Activated CD8-positive, alpha-beta memory T cell treated with anti-CD3 and anti-CD28 coated beads, Interleukin-2, amount 50 U/mL, for 1 hour (primary cell): Measurements from ENCODE around the gene MPEG1.

ENCODE experiments used
- DNase-seq: peaks from one replicate; pipeline ENCODE4 v3.0.0-alpha.2; 2020; ENCODE audit errors: extremely low read depth

MPEG1 gene

DNA sequence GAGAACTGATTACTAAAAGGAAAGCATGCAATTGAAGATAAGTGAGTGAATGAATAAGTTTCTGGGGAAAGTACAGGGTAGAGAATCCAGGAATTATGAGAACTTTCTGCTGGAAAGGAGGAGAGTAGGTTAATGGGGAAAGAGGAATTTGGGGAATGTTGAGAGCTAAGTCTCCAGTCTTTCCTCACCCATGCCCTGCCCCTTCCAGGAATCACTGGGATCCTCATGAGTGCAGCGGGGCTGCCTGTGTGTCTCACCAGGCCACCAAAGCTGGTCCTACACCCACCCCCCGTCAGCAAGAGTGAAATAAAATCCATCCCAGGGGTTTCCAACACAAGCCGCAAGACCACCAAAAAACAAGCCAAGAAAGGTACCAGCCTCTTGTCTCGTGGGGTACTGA lies 23.8 kb downstream of the MPEG1 start:
- DNase-seq = no peak

DNA sequence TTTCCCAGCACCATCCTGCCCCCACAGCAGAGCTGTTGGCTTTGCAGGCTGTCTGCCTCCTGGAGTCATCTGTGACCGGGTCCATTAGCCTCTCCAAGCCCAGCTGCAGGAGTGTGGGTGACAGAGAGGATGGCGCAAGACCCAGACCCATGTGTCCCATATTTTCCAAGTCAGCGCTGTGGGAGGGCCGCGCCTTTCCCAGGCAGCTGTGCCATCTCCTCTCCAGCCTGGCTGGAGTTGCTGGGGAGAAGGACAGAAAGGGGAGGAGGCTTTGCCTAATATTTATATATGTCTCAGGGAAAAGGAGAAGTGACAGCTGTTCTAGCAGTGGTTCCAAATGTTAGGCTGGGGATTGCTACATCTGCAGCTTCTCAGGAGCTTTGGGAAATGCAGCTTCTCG lies 25.1 kb downstream of the MPEG1 start:
- no peak for DNase-seq

DNA sequence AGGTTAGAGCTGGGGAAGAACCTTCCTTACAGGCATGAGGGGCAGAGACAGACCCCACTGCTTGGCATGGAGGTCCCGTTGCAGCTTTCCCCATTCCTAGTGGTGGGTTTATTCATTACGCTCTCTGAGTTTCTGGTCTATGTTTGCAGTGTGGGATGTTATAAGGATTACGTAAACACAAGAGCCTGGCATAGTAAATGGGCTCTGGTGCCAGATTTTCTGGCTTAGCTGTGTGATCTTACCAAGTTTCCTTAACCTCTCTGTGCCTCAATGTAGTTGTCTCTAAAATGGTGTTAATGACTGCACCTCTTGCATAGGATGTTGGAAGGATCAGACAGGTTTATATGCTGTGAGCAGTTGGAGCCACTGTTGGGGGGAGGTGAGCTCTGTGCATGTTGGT lies 25.7 kb downstream of the MPEG1 start:
- no peak for DNase-seq

DNA sequence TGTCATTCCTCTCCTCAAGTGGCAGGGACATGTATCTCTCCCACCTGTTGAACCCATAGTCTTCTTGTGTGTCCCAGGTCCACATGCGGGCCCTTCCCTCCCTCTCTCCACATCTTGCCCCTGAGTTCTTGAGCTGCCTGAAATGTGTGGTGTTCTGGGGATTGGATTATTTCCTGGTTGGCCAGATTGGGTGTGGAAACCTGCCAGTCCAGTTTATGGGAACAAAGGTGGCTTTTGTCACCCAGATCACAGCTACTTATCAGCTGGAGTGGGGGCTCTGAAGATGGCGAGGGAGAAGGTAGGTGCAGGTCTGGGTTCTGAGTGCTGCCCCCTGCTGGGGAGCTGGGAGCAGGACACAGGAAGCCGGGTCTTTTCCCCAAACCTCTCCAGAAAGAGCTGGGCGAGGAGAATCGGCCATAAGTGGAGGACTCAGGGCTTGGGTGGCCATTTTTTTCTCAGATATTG lies 26.6 kb downstream of the MPEG1 start:
- DNase-seq = no peak

DNA sequence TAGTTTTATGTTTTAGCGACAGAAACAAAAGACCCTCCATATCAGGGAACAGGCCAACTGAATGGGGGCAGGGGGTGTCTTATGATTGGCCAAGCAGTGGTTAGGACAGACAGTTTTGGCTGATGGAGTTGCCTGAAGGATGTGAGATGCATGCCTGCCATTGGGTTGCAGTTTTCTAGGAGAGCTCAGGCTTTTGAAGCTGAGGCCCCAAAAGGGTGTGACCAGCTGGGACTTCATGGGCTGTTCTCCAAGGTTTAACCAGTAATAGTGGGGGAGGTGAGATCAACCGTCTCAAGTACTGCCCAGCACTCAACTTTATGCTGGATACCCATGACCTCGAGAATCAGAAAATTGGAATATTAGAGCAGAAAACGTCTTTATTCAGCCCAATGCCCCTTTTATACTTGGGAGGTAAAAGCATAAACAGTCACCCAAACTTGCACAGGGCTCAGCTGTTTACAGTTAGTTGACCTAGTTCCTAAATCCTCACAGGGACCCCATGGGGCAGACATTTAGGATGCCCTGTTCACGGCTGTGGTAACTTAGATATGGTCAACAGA lies 27.3 kb downstream of the MPEG1 start:
- no peak for DNase-seq

DNA sequence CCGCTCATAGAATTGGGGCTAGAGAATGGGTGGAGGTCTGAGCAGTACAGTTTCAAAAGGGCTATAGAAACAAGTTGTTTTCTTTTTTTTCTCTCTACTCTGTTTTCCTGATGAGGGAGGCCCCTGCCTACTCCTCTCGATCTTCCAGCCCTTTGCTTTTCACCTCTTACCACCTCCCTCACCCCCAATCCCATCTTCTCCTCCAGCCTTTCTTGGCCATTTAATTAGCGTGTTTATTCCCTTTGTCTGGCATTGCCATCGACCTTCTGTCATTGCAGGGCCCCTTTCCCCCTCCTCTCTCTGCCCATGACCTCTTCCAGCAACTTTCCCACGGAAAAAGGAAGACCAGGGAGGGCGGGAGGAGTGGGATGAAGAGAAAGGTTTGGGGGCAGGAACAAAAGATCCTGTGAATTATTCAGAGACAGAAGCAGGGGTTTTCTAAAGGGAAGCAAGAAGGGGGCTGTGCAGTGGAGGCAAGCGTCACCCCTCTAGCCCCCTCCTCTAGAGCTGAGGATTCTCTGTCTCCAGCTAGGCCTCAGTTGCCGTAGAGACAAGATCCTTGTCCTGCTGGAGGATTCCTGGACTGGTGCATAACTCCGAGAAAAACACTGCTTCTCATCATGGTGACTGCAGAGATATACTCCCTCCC lies 27.9 kb downstream of the MPEG1 start:
- DNase-seq = no peak

DNA sequence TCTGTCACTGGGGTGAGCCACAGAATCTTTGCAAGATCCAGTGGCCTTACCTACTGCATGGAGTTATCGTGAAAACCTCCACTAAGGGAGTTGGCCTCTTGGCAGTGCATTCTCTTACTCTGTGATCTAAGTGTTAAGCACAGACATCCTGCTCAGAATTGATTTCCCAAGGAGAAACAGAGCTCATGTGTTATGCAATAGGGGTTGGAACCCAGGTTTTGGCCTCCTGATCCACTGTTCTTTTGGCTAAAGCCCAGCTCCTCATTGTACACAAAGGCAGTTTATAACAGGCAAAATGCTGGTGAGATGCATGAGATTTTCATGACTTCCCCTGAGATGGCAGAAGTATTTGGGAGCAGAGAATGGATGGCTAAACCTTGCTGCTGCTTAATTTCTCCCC lies 29.0 kb downstream of the MPEG1 start:
- DNase-seq = no peak

DNA sequence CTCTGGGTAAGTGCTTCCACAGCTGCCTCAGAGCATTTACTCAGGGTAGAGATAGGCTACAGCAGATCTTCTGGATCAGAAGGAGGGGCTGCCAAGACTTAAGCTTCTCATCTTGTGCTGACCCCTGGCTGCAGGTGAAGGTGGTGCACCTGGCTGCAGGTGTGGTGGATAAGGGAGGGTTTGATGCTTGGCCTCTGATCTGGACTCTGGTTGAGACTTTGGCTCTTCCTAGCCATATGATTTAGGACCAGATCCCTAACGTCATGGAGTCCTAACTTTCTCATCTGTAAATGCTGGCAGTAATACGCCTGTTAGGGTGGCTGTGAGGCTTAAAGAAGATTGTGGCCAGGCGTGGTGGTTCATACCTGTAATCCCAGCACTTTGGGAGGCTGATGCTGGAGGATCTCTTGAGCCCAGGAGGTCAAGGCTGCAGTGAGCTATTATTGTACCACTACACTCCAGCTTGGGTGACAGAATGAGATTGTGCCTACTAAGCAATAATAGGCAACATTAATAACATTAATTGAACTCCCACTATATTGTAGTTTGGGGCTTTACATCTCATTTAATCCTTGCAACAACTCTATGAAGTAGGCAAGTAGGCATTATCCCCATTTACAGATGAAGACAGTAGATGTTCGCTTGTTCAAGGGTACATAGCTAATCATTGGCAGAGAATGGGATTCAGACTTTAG lies 30.1 kb downstream of the MPEG1 start:
- no peak for DNase-seq

DNA sequence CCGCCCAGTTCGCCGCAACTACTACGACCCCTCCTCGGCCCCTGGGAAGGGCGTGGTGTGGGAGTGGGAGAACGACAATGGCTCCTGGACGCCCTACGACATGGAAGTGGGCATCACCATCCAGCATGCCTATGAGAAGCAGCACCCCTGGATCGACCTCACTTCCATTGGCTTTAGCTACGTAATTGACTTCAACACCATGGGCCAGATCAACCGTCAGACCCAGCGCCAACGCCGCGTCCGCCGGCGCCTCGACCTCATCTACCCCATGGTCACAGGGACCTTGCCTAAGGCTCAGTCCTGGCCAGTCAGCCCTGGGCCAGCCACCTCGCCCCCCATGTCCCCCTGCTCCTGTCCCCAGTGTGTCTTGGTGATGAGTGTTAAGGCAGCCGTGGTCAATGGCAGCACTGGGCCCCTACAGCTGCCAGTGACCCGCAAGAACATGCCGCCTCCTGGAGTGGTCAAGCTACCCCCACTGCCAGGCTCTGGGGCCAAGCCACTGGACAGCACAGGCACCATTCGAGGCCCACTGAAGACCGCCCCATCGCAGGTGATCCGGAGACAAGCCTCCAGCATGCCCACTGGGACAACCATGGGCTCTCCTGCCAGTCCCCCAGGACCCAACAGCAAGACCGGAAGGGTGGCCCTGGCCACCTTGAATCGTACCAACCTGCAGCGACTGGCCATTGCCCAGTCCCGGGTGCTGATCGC lies 30.8 kb downstream of the MPEG1 start:
- DNase-seq = no peak

DNA sequence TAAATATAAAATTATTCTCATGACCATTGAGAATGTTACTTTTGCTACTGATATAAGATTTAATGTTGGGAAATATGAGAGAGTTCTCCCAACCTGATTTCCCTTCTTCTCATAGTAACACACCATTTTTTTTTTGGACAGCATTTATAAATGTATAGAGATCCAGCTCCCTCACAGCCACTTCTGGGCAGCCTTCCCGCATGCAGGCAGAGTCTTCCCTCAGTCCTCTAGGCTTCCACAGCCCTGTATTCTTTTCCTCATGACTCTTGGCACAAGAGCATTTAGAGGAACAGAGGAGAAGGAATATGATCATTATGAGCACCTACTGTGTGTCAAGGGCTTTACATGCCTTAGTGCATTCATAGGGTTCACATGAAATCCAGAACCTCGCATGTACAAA lies 31.8 kb downstream of the MPEG1 start:
- no peak for DNase-seq

DNA sequence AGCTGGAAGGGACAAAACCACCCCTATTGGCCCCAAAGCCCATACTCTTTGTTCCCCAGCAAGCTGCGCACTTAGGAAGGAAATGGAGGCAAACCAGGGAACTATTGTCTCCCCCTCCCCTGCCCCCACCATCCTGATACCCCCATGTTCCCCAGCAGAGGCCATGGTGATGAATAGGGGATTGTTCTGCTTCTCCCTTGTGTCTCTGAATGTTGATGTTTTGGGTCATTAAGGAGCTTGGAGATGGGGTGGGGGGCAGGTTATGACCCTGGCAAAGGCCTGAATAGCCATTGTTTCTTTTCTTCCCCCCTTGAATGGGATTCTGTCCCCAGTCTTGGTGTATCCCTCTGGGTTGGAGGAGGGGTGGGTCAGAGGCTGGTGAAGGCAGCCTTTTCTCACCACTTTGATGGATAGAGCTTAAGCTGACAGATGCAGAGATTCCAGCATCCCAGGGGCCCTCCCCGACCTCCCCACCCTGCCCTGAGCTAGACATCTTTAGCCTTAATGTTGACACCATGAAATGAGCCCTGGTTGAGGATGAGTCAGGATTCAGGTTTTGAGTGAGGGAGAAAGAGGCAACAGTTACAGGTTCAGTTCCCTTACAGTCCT lies 32.5 kb downstream of the MPEG1 start:
- DNase-seq = no peak

DNA sequence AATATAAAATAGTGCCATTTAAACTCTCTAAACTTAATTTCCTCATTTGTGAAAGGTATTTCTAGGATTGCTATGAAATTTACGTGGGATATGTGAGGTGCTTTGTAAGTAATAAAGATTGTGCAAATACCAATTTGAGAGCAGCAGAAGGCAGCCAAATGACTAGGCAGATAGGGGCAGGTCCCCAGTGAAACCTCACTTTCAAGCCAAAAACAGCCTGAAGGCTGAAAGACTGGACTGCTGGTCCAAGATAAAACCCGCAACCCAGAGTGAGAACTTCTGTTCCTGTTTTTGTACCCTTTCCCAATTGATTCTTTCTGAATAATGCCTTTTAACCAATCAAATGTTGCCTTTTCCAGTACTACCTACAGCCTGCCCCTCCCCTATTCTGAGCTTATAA lies 33.6 kb downstream of the MPEG1 start:
- DNase-seq = no peak

DNA sequence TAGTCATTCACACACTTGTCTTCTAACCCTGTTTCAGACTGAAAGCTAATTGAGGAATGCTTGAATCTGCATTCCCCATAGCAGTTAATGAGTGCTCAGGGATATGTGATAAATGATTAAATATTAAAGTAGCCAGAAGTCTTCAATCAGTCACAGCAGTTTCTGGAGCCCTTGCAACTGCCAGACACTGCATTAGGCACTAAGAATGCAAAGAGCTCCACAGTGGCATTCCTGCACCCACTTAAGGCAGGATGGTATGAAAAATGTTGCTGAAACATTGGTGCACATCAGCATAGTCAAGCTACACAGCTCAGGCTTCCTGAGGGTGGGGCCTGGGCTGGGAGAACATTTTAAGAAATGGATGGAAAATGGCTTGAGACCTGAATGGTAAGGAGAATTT lies 34.3 kb downstream of the MPEG1 start:
- no peak for DNase-seq

DNA sequence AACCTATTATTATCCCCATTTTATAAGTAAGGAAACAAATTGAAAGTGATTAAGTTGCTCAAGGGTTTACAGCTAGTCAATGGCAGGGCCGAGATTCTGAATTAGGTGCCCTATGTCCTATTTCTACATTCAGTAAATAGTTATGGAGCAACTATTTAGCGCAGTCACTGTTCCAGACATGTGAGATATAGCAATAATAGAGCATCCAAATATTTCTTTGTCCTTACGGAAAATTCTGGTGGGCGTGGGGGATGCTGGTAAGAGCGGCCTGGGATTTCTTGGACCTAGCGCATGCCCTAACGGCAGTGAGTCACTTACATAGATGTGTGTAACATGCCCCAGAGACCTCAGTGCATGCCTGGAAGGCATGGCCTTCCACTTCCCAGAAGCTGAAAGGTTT lies 36.4 kb downstream of the MPEG1 start:
- DNase-seq = no peak

DNA sequence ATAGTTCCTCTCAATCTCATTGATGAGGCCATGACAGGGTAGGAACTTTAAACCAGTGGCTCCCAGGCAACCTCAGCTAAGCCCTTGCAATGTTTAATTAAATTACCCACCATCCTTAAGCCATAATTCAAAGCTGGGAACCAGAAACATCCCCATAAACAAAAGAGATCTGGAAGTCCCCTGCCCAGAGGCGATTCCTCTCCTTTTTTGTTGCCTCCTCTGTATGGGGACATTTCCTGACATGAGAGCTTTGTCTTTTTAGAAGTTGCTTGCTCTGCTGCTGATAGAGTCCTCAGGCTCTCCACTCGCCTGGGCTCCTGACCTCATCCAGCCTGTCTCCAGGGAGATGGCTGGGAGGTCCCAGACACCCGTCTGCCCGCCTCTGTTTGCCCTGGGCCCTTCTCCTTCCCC lies 37.6 kb downstream of the MPEG1 start:
- DNase-seq = no peak

DNA sequence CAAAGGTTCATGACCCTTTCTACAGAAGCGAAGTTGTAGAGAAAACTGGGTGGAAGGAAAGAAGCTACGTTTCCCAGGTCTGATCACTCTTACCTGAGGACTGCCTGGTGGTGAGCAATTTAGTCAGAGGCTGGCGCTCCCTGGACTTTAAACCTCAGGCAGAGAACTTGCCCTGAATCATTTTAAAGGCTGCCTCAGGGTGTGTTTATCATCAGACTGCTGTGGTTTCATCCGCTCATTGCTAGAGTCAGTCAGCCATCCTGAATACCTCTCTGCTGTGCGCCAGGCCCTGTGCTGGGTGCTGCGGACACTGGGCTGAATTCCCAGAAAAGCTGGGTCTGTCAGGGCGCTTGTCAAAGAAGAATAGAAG lies 38.1 kb downstream of the MPEG1 start:
- DNase-seq = no peak

DNA sequence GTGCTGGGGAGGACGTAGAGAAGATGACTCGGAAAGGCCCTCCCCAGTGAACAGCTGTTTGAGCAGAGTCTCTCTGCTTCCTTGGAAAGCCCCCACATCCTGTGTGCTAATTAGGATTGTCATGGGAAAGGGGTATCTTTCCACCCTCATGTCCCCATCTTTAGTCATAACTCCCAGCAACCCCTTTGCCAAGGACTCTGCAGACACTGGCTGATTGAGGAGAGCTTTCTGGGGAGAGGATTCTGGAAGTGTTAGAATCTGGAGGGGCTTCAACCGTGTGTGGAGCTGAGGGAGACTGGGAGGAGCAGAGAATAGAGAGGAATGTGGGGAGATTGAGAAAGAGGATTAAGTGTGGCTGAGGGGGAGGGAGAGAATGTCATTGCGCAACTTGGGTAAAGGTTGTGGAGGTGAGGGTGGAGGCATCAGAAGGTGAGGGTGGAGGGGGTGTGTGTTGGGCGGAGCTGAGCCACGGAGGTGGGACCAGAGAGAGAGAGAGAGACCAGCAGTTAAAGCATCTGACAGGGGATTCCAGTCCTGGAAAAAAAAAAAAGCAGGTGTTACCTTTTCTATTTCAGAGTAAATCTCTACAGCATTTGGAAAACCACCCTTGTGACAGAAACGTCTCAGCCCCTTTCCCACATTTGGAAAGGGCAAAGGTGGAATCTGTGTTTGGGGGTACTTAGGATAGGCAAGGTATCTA lies 38.6 kb downstream of the MPEG1 start:
- DNase-seq = no peak

DNA sequence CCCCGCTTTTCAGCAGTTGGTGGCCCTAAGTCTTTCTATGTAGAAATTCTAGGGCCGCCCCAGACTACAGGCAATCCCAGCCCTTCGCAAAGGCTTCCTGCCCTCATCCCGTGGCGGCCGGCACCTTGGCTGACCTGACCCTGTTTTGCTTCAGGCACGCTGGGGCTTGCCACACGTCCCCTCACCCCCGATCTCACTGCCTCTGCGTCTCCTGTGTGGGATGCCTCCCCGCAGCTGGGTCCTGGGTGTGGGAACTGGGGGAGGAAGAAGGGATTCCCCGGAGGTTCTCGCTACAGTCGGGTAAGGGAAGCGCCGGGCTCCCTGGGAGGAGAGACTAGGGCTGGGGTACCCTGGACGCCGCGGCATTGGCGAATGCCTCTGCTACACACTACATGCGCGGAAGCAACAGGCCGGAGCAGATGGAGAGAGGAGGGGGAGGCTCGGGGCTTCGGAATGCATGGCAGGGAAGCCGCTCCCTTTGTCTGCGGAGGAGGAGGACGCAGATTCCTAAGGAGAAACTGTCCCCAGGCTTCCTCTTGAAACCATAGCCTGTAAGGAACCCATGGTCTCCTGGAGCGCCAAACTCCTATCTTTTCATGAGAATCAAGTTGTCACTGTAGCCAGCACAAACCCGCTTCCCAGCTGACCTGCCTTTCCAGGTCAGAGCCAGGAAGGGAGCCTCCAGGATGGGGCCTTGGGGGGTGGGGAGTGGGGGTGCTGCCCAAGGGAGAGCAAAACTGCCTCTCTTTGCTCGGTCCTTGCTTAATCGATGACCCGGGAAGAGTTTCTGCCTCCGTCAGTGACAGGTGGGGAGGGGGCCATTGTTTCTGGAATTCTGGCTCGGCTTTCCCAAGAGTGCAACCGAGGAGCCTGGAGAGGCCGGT lies 39.4 kb downstream of the MPEG1 start:
- no peak for DNase-seq

DNA sequence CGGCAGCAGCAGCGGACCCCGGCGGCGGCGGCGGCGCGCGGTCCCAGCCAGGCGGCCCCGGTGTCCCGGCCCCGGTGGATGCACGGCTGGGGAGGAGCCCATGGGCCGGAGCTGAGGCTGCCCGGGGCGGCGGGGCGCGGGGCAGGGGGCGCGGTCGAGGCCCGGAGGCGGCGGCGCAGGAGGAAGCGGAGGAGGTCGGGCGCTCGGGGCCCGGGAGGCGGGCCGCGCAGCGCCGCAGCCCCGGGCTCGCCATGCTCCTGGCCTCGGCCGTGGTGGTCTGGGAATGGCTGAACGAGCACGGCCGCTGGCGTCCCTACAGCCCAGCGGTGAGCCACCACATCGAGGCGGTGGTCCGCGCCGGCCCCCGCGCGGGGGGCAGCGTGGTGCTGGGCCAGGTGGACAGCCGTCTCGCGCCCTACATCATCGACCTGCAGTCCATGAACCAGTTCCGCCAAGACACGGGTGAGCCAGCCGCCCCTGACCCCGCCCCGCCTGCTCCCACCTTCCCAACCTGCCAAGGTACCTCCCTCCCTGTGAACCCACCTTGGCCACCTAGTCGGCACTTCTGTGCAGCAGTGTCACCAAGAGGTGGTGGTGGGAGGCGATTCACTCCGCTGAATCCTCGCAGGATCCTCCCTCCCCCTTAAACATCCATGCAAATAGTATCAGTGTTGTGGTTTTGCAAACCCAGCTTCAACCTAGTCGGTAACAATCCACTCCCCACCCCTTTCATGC lies 40.2 kb downstream of the MPEG1 start:
- DNase-seq = no peak
